Neural progenitor cell (in vitro differentiated cells): Measurements from ENCODE around the gene PCDHGB4.

Experiments used
- EZH2phosphoT487 ChIP-seq: fragments of 200-600 bp; sonication (generic); IDR thresholded peaks from 2 replicates; pipeline ENCODE4 v1.6.1; 2017; ENCODE audit warnings: antibody characterized with exemption
- TF ChIP-seq, protein P1 (sequence below): fragments of 200-600 bp; sonication (generic); IDR thresholded peaks from 2 replicates; pipeline ENCODE4 v1.5.1; 2017; ENCODE audit warnings: antibody characterized with exemption, mild to moderate bottlenecking

DNA sequence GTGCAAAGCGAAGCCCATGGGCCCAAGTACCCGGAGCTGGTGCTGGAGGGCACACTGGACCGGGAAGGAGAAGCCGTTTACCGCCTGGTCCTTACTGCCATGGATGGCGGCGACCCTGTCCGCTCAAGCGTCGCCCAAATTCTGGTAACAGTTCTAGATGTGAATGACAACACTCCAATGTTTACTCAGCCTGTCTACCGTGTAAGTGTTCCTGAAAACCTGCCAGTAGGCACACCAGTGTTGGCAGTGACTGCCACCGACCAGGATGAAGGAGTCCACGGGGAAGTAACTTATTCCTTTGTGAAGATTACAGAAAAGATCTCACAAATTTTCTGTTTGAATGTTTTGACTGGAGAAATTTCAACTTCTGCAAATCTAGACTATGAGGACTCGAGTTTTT lies 12.9 kb upstream of the PCDHGB4 start:
- TF ChIP-seq, protein P1, sequence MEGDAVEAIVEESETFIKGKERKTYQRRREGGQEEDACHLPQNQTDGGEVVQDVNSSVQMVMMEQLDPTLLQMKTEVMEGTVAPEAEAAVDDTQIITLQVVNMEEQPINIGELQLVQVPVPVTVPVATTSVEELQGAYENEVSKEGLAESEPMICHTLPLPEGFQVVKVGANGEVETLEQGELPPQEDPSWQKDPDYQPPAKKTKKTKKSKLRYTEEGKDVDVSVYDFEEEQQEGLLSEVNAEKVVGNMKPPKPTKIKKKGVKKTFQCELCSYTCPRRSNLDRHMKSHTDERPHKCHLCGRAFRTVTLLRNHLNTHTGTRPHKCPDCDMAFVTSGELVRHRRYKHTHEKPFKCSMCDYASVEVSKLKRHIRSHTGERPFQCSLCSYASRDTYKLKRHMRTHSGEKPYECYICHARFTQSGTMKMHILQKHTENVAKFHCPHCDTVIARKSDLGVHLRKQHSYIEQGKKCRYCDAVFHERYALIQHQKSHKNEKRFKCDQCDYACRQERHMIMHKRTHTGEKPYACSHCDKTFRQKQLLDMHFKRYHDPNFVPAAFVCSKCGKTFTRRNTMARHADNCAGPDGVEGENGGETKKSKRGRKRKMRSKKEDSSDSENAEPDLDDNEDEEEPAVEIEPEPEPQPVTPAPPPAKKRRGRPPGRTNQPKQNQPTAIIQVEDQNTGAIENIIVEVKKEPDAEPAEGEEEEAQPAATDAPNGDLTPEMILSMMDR = no peak
- no peak for TF ChIP-seq EZH2phosphoT487
